Measurements from ENCODE around the gene MMD2.
"Not testable (repeated sequence)": the region's sequence is repeated elsewhere in the genome, so short reads cannot be mapped to it uniquely, and the experiment has no call there.

DNA sequence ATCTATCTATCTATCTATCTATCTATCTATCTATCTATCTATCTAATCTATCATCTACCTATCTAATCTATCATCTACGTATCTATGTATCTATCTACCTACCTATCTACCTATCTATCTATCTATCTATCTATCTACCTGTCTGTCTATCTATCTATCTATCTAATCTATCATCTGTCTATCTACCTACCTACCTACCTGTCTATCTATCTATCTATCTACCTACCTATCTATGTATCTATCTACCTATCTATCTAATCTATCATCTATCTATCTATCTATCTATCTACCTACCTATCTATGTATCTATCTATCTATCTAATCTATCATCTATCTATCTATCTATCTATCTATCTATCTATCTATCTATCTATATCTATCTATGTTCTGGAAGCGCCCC, 67.5 kb downstream of the MMD2 start:
- TF ChIP-seq CTCF (conservative IDR thresholded peaks at IDR 0.05; ENCODE audit: low read length); EZH2phosphoT487 (IDR thresholded peaks at IDR 0.05; ENCODE audit: borderline replicate concordance): not testable (repeated sequence)

Measured in Loucy (cell line).